HCT116 (cell line): Measurements from ENCODE around the gene TAC4. TPM values are rescaled to one million over a fixed set of nuclear protein-coding genes. Genes with fewer than 3 reads are reported as not detected.

Experiments used
- ATAC-seq: fragments of 200-7000 bp; cut with Tn5 transposase; 2 replicates; pipeline ENCODE4 v1.9.1; 2020; ENCODE audit warnings: mild to moderate bottlenecking, moderate library complexity
- BruUV-seq: library from RNA; stranded (reverse); fragments of 400-500 nt; replicated peaks from 2 replicates; lab custom pipeline; 2021; lab: Mats Ljungman, UMichigan
- CTCF ChIA-PET: fragments of 300-600 bp; sonication (Branson Sonifier 250); formaldehyde crosslinking; loops from one replicate; lab custom pipeline; 2021; ENCODE audit warnings: antibody characterized with exemption; lab: Charles Lee
- POLR2A ChIA-PET: fragments of 300-600, 350-600 bp; sonication (Branson Sonifier 250); formaldehyde crosslinking; loops from one replicate; lab custom pipeline; 2021; ENCODE audit warnings: antibody characterized with exemption; lab: Charles Lee
- RAD21 ChIA-PET, 2 experiments: fragments of 300-600 bp; sonication (Branson Sonifier 250); formaldehyde crosslinking; loops; one replicate each; lab custom pipeline; 2023; ENCODE audit warnings: low total read pairs in 2 of 2; ENCODE audit not compliant: uncharacterized antibody in 2 of 2, unreplicated experiment in 2 of 2, low non-redundant PET in 1 of 2; lab: Charles Lee
- DNase-seq: peaks from one replicate; pipeline ENCODE4 v3.0.0-alpha.2; 2010; ENCODE audit warnings: low read depth, low spot score
- H2AFZ ChIP-seq: fragments of 200-600 bp; shearing (Covaris generic), sonication (generic); 2 replicates; pipeline ENCODE4 v1.6.1; 2017; ENCODE audit warnings: low read depth, mixed run types, mixed read lengths, antibody characterized with exemption, low read length; ENCODE audit not compliant: poor library complexity, severe bottlenecking
- H3K27ac ChIP-seq: 2 replicates; pipeline ENCODE4 v1.5.1; 2012; ENCODE audit warnings: low read depth, low read length
- H3K27me3 ChIP-seq: fragments of 200-600 bp; sonication (generic); 2 replicates; pipeline ENCODE4 v1.6.1; 2016; ENCODE audit warnings: mixed run types, low read length, mixed read lengths; ENCODE audit not compliant: insufficient read depth
- H3K36me3 ChIP-seq, 2 experiments: fragments of 200-500 bp in 1 of 2; fragments of 200-600 bp in 1 of 2; sonication (Bioruptor generic) in 1 of 2; sonication (generic) in 1 of 2; 2 replicates each; pipeline versions ENCODE4 v1.5.1 to v1.6.1; 2014 to 2016; ENCODE audit warnings: low read length in 2 of 2, inconsistent platforms in 1 of 2, mixed read lengths in 1 of 2, mixed run types in 1 of 2; ENCODE audit not compliant: insufficient read depth in 2 of 2, control insufficient read depth in 1 of 2
- H3K4me1 ChIP-seq, 2 experiments: fragments of 200-600 bp in 1 of 2; sonication (generic) in 1 of 2; 2 replicates each; pipeline versions ENCODE4 v1.5.1 to v1.6.1; 2012 to 2017; ENCODE audit warnings: low read length in 2 of 2, inconsistent platforms in 1 of 2, mild to moderate bottlenecking in 1 of 2, mixed read lengths in 1 of 2, mixed run types in 1 of 2, moderate library complexity in 1 of 2; ENCODE audit not compliant: insufficient read depth in 2 of 2, control insufficient read depth in 1 of 2
- H3K4me2 ChIP-seq: fragments of 200-600 bp; sonication (generic); 2 replicates; pipeline ENCODE4 v1.6.1; 2017; ENCODE audit warnings: mixed run types, low read length, mixed read lengths
- H3K4me3 ChIP-seq, 2 experiments: fragments of 200-600 bp in 1 of 2; sonication (generic) in 1 of 2; replicated peaks in 1 of 2; 2 replicates each; pipeline ENCODE4 v1.5.1; 2011 to 2016; ENCODE audit warnings: low read length in 2 of 2, control low read depth in 1 of 2, low read depth in 1 of 2, mild to moderate bottlenecking in 1 of 2, mixed read lengths in 1 of 2, mixed run types in 1 of 2
- H3K79me2 ChIP-seq: fragments of 200-600 bp; sonication (generic); 2 replicates; pipeline ENCODE4 v1.6.1; 2017; ENCODE audit warnings: mild to moderate bottlenecking, mixed run types, low read length, moderate library complexity, mixed read lengths; ENCODE audit not compliant: insufficient read depth
- H3K9ac ChIP-seq: fragments of 200-600 bp; sonication (generic); 2 replicates; pipeline ENCODE4 v1.6.1; 2016; ENCODE audit warnings: low read length, mixed read lengths
- H3K9me2 ChIP-seq: fragments of 200-600 bp; sonication (generic), shearing (Covaris generic); 2 replicates; pipeline ENCODE4 v1.6.1; 2017; ENCODE audit warnings: mixed run types, mild to moderate bottlenecking, moderate library complexity; ENCODE audit not compliant: insufficient read depth
- H3K9me3 ChIP-seq, 2 experiments: fragments of 200-500 bp in 1 of 2; fragments of 200-600 bp in 1 of 2; sonication (Bioruptor generic) in 1 of 2; sonication (generic) in 1 of 2; 2 replicates each; pipeline ENCODE4 v1.6.1; 2014 to 2017; ENCODE audit warnings: low read length in 2 of 2, mixed read lengths in 2 of 2, inconsistent platforms in 1 of 2, low read depth in 1 of 2, mild to moderate bottlenecking in 1 of 2, mixed run types in 1 of 2, moderate library complexity in 1 of 2; ENCODE audit not compliant: control insufficient read depth in 1 of 2, insufficient read depth in 1 of 2
- H4K20me1 ChIP-seq: fragments of 200-600 bp; sonication (generic), shearing (Covaris generic); 2 replicates; pipeline ENCODE4 v1.6.1; 2017; ENCODE audit warnings: mixed run types, mild to moderate bottlenecking, moderate library complexity; ENCODE audit not compliant: insufficient read depth
- ATF3 ChIP-seq: IDR thresholded peaks from 2 replicates; pipeline ENCODE4 v1.6.1; 2012
- CBX3 ChIP-seq: IDR thresholded peaks from 2 replicates; pipeline ENCODE4 v1.6.1; 2012; ENCODE audit warnings: low read depth
- CEBPB ChIP-seq: IDR thresholded peaks from 2 replicates; pipeline ENCODE4 v1.6.1; 2012; ENCODE audit warnings: low read depth
- EZH2 ChIP-seq: fragments of 200-600 bp; sonication (generic); IDR thresholded peaks from 2 replicates; pipeline ENCODE4 v1.6.1; 2017; ENCODE audit warnings: antibody characterized with exemption, mixed run types
- EZH2phosphoT487 ChIP-seq: fragments of 200-600 bp; IDR thresholded peaks from 2 replicates; pipeline ENCODE4 v1.6.1; 2018; ENCODE audit warnings: antibody characterized with exemption, borderline replicate concordance
- JUND ChIP-seq: IDR thresholded peaks from 2 replicates; pipeline ENCODE4 v1.6.1; 2012
- POLR2A ChIP-seq: IDR thresholded peaks from 2 replicates; pipeline ENCODE4 v1.7.0; 2011; ENCODE audit warnings: borderline replicate concordance; ENCODE audit not compliant: insufficient read depth, insufficient read length; ENCODE audit errors: extremely low read depth
- RAD21 ChIP-seq: IDR thresholded peaks from 2 replicates; pipeline ENCODE4 v1.6.1; 2012; ENCODE audit warnings: low read depth, mild to moderate bottlenecking
- SIN3A ChIP-seq: IDR thresholded peaks from 2 replicates; pipeline ENCODE4 v1.6.1; 2012; ENCODE audit warnings: low read depth
- SP1 ChIP-seq: IDR thresholded peaks from 2 replicates; pipeline ENCODE4 v1.6.1; 2012; ENCODE audit warnings: low read depth
- SRF ChIP-seq: IDR thresholded peaks from 2 replicates; pipeline ENCODE4 v1.6.1; 2012; ENCODE audit warnings: low read depth
- TCF7L2 ChIP-seq: IDR thresholded peaks from 2 replicates; pipeline ENCODE4 v1.7.0; 2011; ENCODE audit warnings: borderline replicate concordance, inconsistent platforms; ENCODE audit not compliant: insufficient read depth, insufficient read length; ENCODE audit errors: extremely low read depth
- ZBTB33 ChIP-seq: IDR thresholded peaks from 2 replicates; pipeline ENCODE4 v1.6.1; 2011; ENCODE audit warnings: mild to moderate bottlenecking, low read length, moderate library complexity; ENCODE audit not compliant: insufficient replicate concordance; ENCODE audit errors: extremely low read depth
- ZFX ChIP-seq: fragments of 450-650 bp; IDR thresholded peaks from 2 replicates; pipeline ENCODE4 v1.6.1; 2017
- intact Hi-C: fragments of 100-400 bp; cut with micrococcal nuclease; formaldehyde crosslinking; loops from 2 replicates; pipeline ENCODE4 v1.10.0; 2022
- total RNA-seq: library from RNA; stranded (reverse); gene quantifications from one replicate; pipeline ENCODE4 v1.2.1, GENCODE V29; 2021; ENCODE audit not compliant: unreplicated experiment

The TAC4 gene
- total RNA-seq, 1 experiment from 2014 or later = not detected

- ATAC-seq = no peak
- Histone ChIP-seq H4K20me1 (no peaks in the 10 kb centered on the region; the same call in 1 of the 2 replicates), H3K4me1 (no peaks in the 10 kb centered on the region), H3K4me3 (no peak overlapping the region), H3K27ac (no peak overlapping the region), H3K9me2 (no peaks in the 10 kb centered on the region), H3K9ac (no peak overlapping the region), H3K36me3 (peaks cover 53 to 65% of the 10 kb centered on the region in 2 experiments), H3K9me3 (no peaks in the 10 kb centered on the region), H3K27me3 (no peaks in the 10 kb centered on the region), H3K4me2 (no peak overlapping the region), H2AFZ (no peak overlapping the region), H3K79me2 (peaks cover 14% of the 10 kb centered on the region)
- DNase-seq = no peak
- RAD21 ChIA-PET = no interaction called here
- POLR2A ChIA-PET = no interaction called here
- intact Hi-C loops = no loop called here
- CTCF ChIA-PET = no interaction called here
- BruUV-seq = no TSS peak
- no peak for TF ChIP-seq POLR2A
- TF ChIP-seq EZH2 = no peak
- no peak for TF ChIP-seq SP1
- no peak for TF ChIP-seq CEBPB
- TF ChIP-seq JUND = no peak
- TF ChIP-seq RAD21 = no peak
- TF ChIP-seq TCF7L2 = no peak
- no peak for TF ChIP-seq SIN3A
- TF ChIP-seq CBX3 = no peak
- TF ChIP-seq ATF3 = no peak
Measured at GRCh38 chr17:49819651-49820050, 28.2 kb downstream of the TAC4 start.

GRCh38 chr17:49819138-49819537 lies 28.7 kb downstream of the TAC4 start:
- intact Hi-C loops = no loop called here
- no peak overlapping the region for H3K4me3 ChIP-seq
- DNase-seq = no peak
- ChIA-PET POLR2A (no interaction called here), CTCF (no interaction called here), RAD21 (no interaction called here)
- H3K36me3 ChIP-seq = peaks cover 55 to 65% of the 10 kb centered on the region in 2 experiments
- ATAC-seq = no peak
- H3K27ac ChIP-seq = no peak overlapping the region
- peaks cover 15% of the 10 kb centered on the region for H3K79me2 ChIP-seq
- H3K4me1 ChIP-seq = no peaks in the 10 kb centered on the region
- TF ChIP-seq SP1 (no peak), POLR2A (no peak), JUND (no peak), ZBTB33 (no peak), SRF (no peak), EZH2phosphoT487 (no peak), SIN3A (no peak), ZFX (no peak)
- H3K9me3 ChIP-seq = no peaks in the 10 kb centered on the region
- H3K4me2 ChIP-seq = no peak overlapping the region
- H3K9me2 ChIP-seq = no peaks in the 10 kb centered on the region
- H2AFZ ChIP-seq = no peak overlapping the region
- H4K20me1 ChIP-seq = no peaks in the 10 kb centered on the region; the same call in 1 of the 2 replicates
- H3K9ac ChIP-seq = no peak overlapping the region
- no TSS peak for BruUV-seq
- H3K27me3 ChIP-seq = no peaks in the 10 kb centered on the region
